PC-3 (cell line): ENCODE results near the gene GLMP. TPM values are rescaled to one million over a fixed set of nuclear protein-coding genes. Genes with fewer than 3 reads are reported as not detected.

Source experiments
- ATAC-seq: fragments of 200-7000 bp; cut with Tn5 transposase; 2 replicates; pipeline ENCODE4 v1.9.1; 2020; ENCODE audit warnings: mild to moderate bottlenecking, moderate library complexity
- BruUV-seq: library from RNA; stranded (reverse); fragments of 400-500 nt; replicated peaks from 2 replicates; lab custom pipeline; 2021; lab: Mats Ljungman, UMichigan
- CTCF ChIA-PET: fragments of 300-600 bp; sonication (Branson Sonifier 250); formaldehyde crosslinking; loops from one replicate; lab custom pipeline; 2022; ENCODE audit warnings: antibody characterized with exemption; lab: Charles Lee
- POLR2A ChIA-PET: fragments of 300-600 bp; sonication (Branson Sonifier 250); formaldehyde crosslinking; loops from one replicate; lab custom pipeline; 2022; ENCODE audit warnings: antibody characterized with exemption; ENCODE audit not compliant: unreplicated experiment; lab: Charles Lee
- DNase-seq: peaks from one replicate; pipeline ENCODE4 v3.0.0-alpha.2; 2015
- H2AFZ ChIP-seq: fragments of 300-600 bp; sonication (generic); 2 replicates; pipeline ENCODE4 v1.6.0; 2016; ENCODE audit warnings: antibody characterized with exemption, low read length
- H3F3A ChIP-seq: fragments of 300-600 bp; sonication (generic); one replicate; pipeline ENCODE4 v1.6.0; 2017; ENCODE audit warnings: antibody characterized with exemption, low read length, control low read depth, mild to moderate bottlenecking; ENCODE audit not compliant: unreplicated experiment
- H3K27ac ChIP-seq: fragments of 300-600 bp; sonication (generic); 2 replicates; pipeline ENCODE4 v1.5.1; 2016; ENCODE audit warnings: mild to moderate bottlenecking, low read length
- H3K27me3 ChIP-seq: fragments of 300-600 bp; sonication (generic); 2 replicates; pipeline ENCODE4 v1.6.1; 2016; ENCODE audit warnings: low read length, mixed read lengths
- H3K36me3 ChIP-seq: fragments of 300-600 bp; sonication (generic); 2 replicates; pipeline ENCODE4 v1.6.1; 2016; ENCODE audit warnings: low read depth, mixed run types, low read length, mixed read lengths
- H3K4me1 ChIP-seq: fragments of 300-600 bp; sonication (generic); 2 replicates; pipeline ENCODE4 v1.5.1; 2016; ENCODE audit warnings: low read length; ENCODE audit not compliant: insufficient read depth
- H3K4me2 ChIP-seq: fragments of 300-600 bp; sonication (generic); 2 replicates; pipeline ENCODE4 v1.6.0; 2016; ENCODE audit warnings: low read length
- H3K4me3 ChIP-seq: fragments of 300-600 bp; sonication (generic); 2 replicates; pipeline ENCODE4 v1.5.1; 2016; ENCODE audit warnings: mild to moderate bottlenecking, low read length, mixed read lengths
- H3K79me2 ChIP-seq: fragments of 300-600 bp; sonication (generic); 2 replicates; pipeline ENCODE4 v1.6.1; 2017; ENCODE audit warnings: low read length, mixed read lengths
- H3K9ac ChIP-seq: fragments of 300-600 bp; sonication (generic); 2 replicates; pipeline ENCODE4 v1.6.0; 2016; ENCODE audit warnings: mild to moderate bottlenecking, low read length
- H3K9me2 ChIP-seq: fragments of 300-600 bp; sonication (generic); replicated peaks from 2 replicates; pipeline ENCODE4 v1.6.1; 2016; ENCODE audit warnings: mixed run types, low read length, mixed read lengths
- H3K9me3 ChIP-seq: fragments of 300-600 bp; sonication (generic); 2 replicates; pipeline ENCODE4 v1.6.1; 2016; ENCODE audit warnings: low read length, mixed read lengths
- H4K20me1 ChIP-seq: fragments of 300-600 bp; sonication (generic); 2 replicates; pipeline ENCODE4 v1.6.1; 2016; ENCODE audit warnings: low read length, mixed read lengths
- CTCF ChIP-seq: fragments of 300-600 bp; sonication (generic); conservative IDR thresholded peaks from 2 replicates; pipeline ENCODE4 v1.5.1; 2017; ENCODE audit warnings: antibody characterized with exemption, low read depth, mild to moderate bottlenecking, low read length
- EZH2 ChIP-seq: fragments of 300-600 bp; sonication (generic); IDR thresholded peaks from one replicate; pipeline ENCODE4 v1.6.1; 2017; ENCODE audit warnings: antibody characterized with exemption, mild to moderate bottlenecking, low read length; ENCODE audit not compliant: unreplicated experiment
- EZH2phosphoT487 ChIP-seq: fragments of 300-600 bp; sonication (generic); IDR thresholded peaks from 2 replicates; pipeline ENCODE4 v1.6.1; 2018; ENCODE audit warnings: mild to moderate bottlenecking, antibody characterized with exemption, low read length, borderline replicate concordance
- intact Hi-C: fragments of 100-400 bp; cut with micrococcal nuclease; formaldehyde crosslinking; loops from 2 replicates; pipeline ENCODE4 v1.9.0; 2023
- total RNA-seq: library from RNA; depleted of rRNA; stranded (reverse); fragments of >200 nt; gene quantifications from 2 replicates; pipeline ENCODE4 v1.2.3, GENCODE V29; 2014

GLMP gene
- total RNA-seq, 1 experiment from 2014 or later = 49.8 TPM

- Histone ChIP-seq H3K4me3 (no peak overlapping the region), H3F3A (no peaks in the 10 kb centered on the region), H3K4me2 (no peak overlapping the region), H3K27me3 (no peaks in the 10 kb centered on the region), H3K9me3 (no peaks in the 10 kb centered on the region), H3K9me2 (no peaks in the 10 kb centered on the region), H3K4me1 (peaks cover 9% of the 10 kb centered on the region; the same call in 1 of the 2 replicates), H3K27ac (no peak overlapping the region), H2AFZ (no peak overlapping the region), H3K36me3 (peaks cover 58% of the 10 kb centered on the region), H3K9ac (no peak overlapping the region), H4K20me1 (peaks cover 3% of the 10 kb centered on the region; the same call in 1 of the 2 replicates), H3K79me2 (no peaks in the 10 kb centered on the region)
- TF ChIP-seq EZH2phosphoT487 = no peak
- TF ChIP-seq CTCF = no peak
- no peak for TF ChIP-seq EZH2
- ChIA-PET CTCF (no interaction called here), POLR2A (no interaction called here)
- peak; percentile 38 for DNase-seq
- peak; percentile 59; the same call in 1 of the 2 replicates for ATAC-seq
- intact Hi-C loops = no loop called here
- no TSS peak for BruUV-seq
Measured at GRCh38 chr1:156308078-156308477, 12.6 kb upstream of the GLMP start.

GRCh38 chr1:156305215-156305614 lies 9.7 kb upstream of the GLMP start:
- no peaks in the 10 kb centered on the region for H3K27me3 ChIP-seq
- no peaks in the 10 kb centered on the region for H3K79me2 ChIP-seq
- no peaks in the 10 kb centered on the region for H3F3A ChIP-seq
- peaks cover 33% of the 10 kb centered on the region for H3K36me3 ChIP-seq
- no peaks in the 10 kb centered on the region for H3K9me3 ChIP-seq
- no peaks in the 10 kb centered on the region for H3K4me1 ChIP-seq
- H2AFZ ChIP-seq = no peak overlapping the region
- intact Hi-C loops = no loop called here
- POLR2A ChIA-PET = no interaction called here
- DNase-seq (no peak), ATAC-seq (no peak)
- CTCF ChIA-PET = no interaction called here
- no peak overlapping the region for H3K27ac ChIP-seq
- no peak for TF ChIP-seq EZH2phosphoT487
- TF ChIP-seq CTCF = no peak
- no peak for TF ChIP-seq EZH2
- no peak overlapping the region for H3K9ac ChIP-seq
- H3K4me2 ChIP-seq = no peak overlapping the region
- no TSS peak for BruUV-seq
- H3K9me2 ChIP-seq = no peaks in the 10 kb centered on the region
- no peaks in the 10 kb centered on the region for H4K20me1 ChIP-seq
- H3K4me3 ChIP-seq = no peak overlapping the region

- Histone ChIP-seq H3K9ac (no peak overlapping the region), H4K20me1 (no peaks in the 10 kb centered on the region), H3F3A (no peaks in the 10 kb centered on the region), H3K27ac (no peak overlapping the region), H3K9me3 (no peaks in the 10 kb centered on the region), H3K4me3 (no peak overlapping the region), H3K9me2 (no peaks in the 10 kb centered on the region), H3K4me2 (no peak overlapping the region), H3K79me2 (no peaks in the 10 kb centered on the region), H2AFZ (no peak overlapping the region), H3K27me3 (no peaks in the 10 kb centered on the region), H3K4me1 (no peaks in the 10 kb centered on the region), H3K36me3 (peaks cover 17% of the 10 kb centered on the region)
- TF ChIP-seq EZH2phosphoT487 (no peak), EZH2 (no peak), CTCF (no peak)
- POLR2A ChIA-PET = no interaction called here
- DNase-seq (no peak), ATAC-seq (no peak)
- no TSS peak for BruUV-seq
- CTCF ChIA-PET = no interaction called here
- intact Hi-C loops = no loop called here
Measured at GRCh38 chr1:156303241-156303640, 7.8 kb upstream of the GLMP start.
